PC-9 (cell line): ENCODE results near the gene TUBA8.

Experiments
- CTCF ChIP-seq: fragments of 200-600 bp; sonication (generic); conservative IDR thresholded peaks from 2 replicates; pipeline ENCODE4 v1.6.1; 2017; ENCODE audit warnings: mixed run types, antibody characterized with exemption, mild to moderate bottlenecking, moderate library complexity
- EZH2 ChIP-seq: fragments of 200-600 bp; sonication (generic); IDR thresholded peaks from 2 replicates; pipeline ENCODE4 v1.8.0; 2017; ENCODE audit warnings: antibody characterized with exemption, low read depth

DNA sequence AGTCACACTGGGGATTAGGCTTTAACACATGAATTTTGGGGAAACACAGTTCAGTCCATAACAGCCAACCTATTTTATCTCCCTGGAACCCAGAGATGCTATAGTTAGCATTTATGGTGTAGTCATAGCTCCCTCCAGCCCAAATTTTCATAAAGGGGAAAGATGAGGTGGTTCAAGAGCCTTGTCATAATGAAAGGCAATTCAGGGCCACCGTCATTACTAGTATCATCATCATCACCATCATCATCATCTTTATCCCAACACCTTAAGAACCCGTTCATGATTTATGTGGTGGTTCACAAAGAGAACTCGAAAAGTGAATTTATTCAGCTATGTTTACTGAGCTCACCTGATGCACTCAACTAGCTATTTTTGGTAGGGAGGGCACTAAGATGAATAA lies 2.4 kb upstream of the TUBA8 start:
- no peak for TF ChIP-seq CTCF
- no peak for TF ChIP-seq EZH2
